Lung (tissue), 12 donors: ENCODE data around the gene TIE1. TPM values are rescaled to one million over a fixed set of nuclear protein-coding genes. Genes with fewer than 3 reads are reported as not detected.

ENCODE experiments used
- ATAC-seq: fragments of 200-7000 bp; cut with Tn5 transposase; one replicate; pipeline ENCODE4 v1.9.1; 2020; ENCODE audit warnings: moderate number of reproducible peaks; ENCODE audit not compliant: insufficient read depth, low FRiP score
- DNase-seq, 3 donors: peaks; one replicate each; pipeline ENCODE4 v3.0.0-alpha.2; 2013 to 2017
- H3K27ac ChIP-seq, 2 donors: one replicate each; pipeline ENCODE4 v1.5.1; 2013; ENCODE audit warnings: mild to moderate bottlenecking in 2 of 2, moderate library complexity in 2 of 2, control low read depth in 1 of 2, inconsistent platforms in 1 of 2, low read depth in 1 of 2, low read length in 1 of 2
- H3K27me3 ChIP-seq, 3 donors: one replicate each; pipeline ENCODE4 v1.5.1; 2013; ENCODE audit warnings: low read length in 2 of 3; ENCODE audit not compliant: control insufficient read depth in 3 of 3, insufficient read depth in 3 of 3
- H3K36me3 ChIP-seq, 4 donors: one replicate each; pipeline ENCODE4 v1.5.1; 2013; ENCODE audit warnings: low read length in 4 of 4, mild to moderate bottlenecking in 1 of 4, moderate library complexity in 1 of 4; ENCODE audit not compliant: control insufficient read depth in 4 of 4, insufficient read depth in 4 of 4
- H3K4me1 ChIP-seq, 5 donors: one replicate each; pipeline ENCODE4 v1.5.1; 2013; ENCODE audit warnings: low read length in 5 of 5, mild to moderate bottlenecking in 2 of 5, moderate library complexity in 1 of 5; ENCODE audit not compliant: control insufficient read depth in 5 of 5, insufficient read depth in 5 of 5
- H3K4me3 ChIP-seq: one replicate; pipeline ENCODE4 v1.5.1; 2013; ENCODE audit warnings: mild to moderate bottlenecking, control low read depth, moderate library complexity
- H3K9ac ChIP-seq, 2 donors: one replicate each; pipeline ENCODE4 v1.5.1; 2013; ENCODE audit warnings: low read length in 2 of 2, control low read depth in 1 of 2; ENCODE audit not compliant: insufficient read depth in 1 of 2
- H3K9me3 ChIP-seq, 4 donors: one replicate each; pipeline ENCODE4 v1.5.1; 2013; ENCODE audit warnings: low read length in 3 of 4, mild to moderate bottlenecking in 1 of 4, moderate library complexity in 1 of 4; ENCODE audit not compliant: control insufficient read depth in 4 of 4, insufficient read depth in 3 of 4
- WGBS, 2 donors: extraction: QIAGEN DNeasy Blood & Tissue Kit; methylation state at CpG; one replicate each; pipeline ENCODE4 v1.1.7; 2013; 5-methylcytosine and 5-hydroxymethylcytosine counted together
- polyA plus RNA-seq, 2 donors: library from polyadenylated mRNA; stranded (reverse); fragments of 200-250 nt; gene quantifications; one replicate each; pipeline ENCODE4 v1.2.1, GENCODE V29; 2013
- total RNA-seq, 2 donors: library from RNA; depleted of rRNA in 1 of 2; stranded (reverse); fragments of >200 nt in 1 of 2; gene quantifications; one replicate each; pipeline ENCODE4 v1.2.1, GENCODE V29; 2014 to 2021
- TF ChIP-seq, protein P1 (sequence below): IDR thresholded peaks from 2 replicates; pipeline ENCODE4 v1.5.1; 2012; ENCODE audit warnings: mild to moderate bottlenecking; ENCODE audit errors: control extremely low read depth, extremely low read depth
- donor health status: control.
- donor health status: control.
- donor health status: Bipolar disorder and iron deficiency.
- donor health status: healthy.
- donor health status: DM: yes; HTN: yes; CAD: no.

The TIE1 gene
- total and polyA plus RNA-seq, 4 donors, result 20.5 to 133 (median 42.1) TPM

- no peaks in the 10 kb centered on the region for H3K27me3 ChIP-seq
- H3K27ac ChIP-seq, result no peak overlapping the region
- H3K9ac ChIP-seq, result no peak overlapping the region
- DNase-seq, result no peak
- H3K9me3 ChIP-seq, result peaks cover 0 to 10% (median 1%) of the 10 kb centered on the region in 4 donors
- TF ChIP-seq, protein P1, sequence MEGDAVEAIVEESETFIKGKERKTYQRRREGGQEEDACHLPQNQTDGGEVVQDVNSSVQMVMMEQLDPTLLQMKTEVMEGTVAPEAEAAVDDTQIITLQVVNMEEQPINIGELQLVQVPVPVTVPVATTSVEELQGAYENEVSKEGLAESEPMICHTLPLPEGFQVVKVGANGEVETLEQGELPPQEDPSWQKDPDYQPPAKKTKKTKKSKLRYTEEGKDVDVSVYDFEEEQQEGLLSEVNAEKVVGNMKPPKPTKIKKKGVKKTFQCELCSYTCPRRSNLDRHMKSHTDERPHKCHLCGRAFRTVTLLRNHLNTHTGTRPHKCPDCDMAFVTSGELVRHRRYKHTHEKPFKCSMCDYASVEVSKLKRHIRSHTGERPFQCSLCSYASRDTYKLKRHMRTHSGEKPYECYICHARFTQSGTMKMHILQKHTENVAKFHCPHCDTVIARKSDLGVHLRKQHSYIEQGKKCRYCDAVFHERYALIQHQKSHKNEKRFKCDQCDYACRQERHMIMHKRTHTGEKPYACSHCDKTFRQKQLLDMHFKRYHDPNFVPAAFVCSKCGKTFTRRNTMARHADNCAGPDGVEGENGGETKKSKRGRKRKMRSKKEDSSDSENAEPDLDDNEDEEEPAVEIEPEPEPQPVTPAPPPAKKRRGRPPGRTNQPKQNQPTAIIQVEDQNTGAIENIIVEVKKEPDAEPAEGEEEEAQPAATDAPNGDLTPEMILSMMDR, result no peak
- 91 to 92% methylated on average over 5 of the region's 5 CpGs for whole genome bisulfite sequencing, 2 donors
- ATAC-seq, result no peak
- H3K36me3 ChIP-seq, result no peaks in the 10 kb centered on the region
- H3K4me1 ChIP-seq, result peaks cover 0 to 6% (median 0%) of the 10 kb centered on the region in 5 donors
- no peak overlapping the region for H3K4me3 ChIP-seq
Observed at GRCh38 chr1:43331688-43332087, 30.9 kb downstream of the TIE1 start.

DNA sequence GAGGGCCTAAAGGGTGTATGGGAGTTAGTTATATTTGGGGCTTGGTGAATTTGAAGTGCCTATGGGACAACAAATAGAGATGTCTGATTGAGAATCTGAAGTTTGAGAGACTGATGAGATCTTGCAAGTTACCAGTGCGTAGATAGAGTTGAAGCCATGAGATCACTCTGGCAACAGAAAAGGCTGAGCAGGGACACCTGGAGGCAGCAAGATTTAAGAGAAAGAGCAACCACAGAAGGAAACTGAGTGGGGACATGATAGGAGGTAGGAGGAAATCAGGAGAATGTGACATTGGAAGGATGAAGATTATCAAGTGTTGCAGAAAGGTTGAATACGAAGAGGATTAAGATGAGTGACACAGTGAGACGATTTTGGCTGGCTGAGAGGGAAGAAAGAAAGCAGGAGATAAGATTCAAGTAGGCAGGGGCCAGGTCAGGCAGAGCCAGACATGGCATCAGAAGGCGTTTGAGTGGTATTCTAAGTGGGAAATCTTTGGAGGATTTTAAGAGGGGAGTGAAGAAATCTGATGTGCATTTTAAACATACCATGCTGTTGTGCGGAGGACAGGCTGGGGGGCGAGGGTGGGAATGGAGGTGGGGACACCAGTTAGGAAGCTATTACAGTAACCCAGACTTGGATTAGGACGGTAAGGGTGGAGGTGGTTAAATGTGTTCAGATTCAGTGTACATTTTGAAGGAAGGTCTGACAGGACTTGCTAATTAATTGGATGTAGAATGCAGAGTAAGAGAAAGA lies 33.8 kb downstream of the TIE1 start:
- H3K4me1 ChIP-seq, result peaks cover 0 to 6% (median 0%) of the 10 kb centered on the region in 5 donors
- H3K27me3 ChIP-seq, result no peaks in the 10 kb centered on the region
- no peak for DNase-seq
- H3K4me3 ChIP-seq, result no peak overlapping the region
- TF ChIP-seq, protein P1, result no peak
- H3K9me3 ChIP-seq, result no peaks in the 10 kb centered on the region
- 70 to 75% methylated on average over 7 of the region's 7 CpGs for WGBS, 2 donors
- H3K36me3 ChIP-seq, result no peaks in the 10 kb centered on the region
- no peak overlapping the region for H3K9ac ChIP-seq
- no peak for ATAC-seq
- H3K27ac ChIP-seq, result no peak overlapping the region

GRCh38 chr1:43337588-43337987 lies 36.8 kb downstream of the TIE1 start, which contains the start of gene MPL:
Gene MPL, plus strand, starts transcription at chr1:43337818. Its CDS starts 31 bp downstream, at chr1:43337849.
- TF ChIP-seq, protein P1, result no peak
- H3K27ac ChIP-seq, result no peak within 1 kb of the TSS
- no peak within 1 kb of the TSS for H3K9ac ChIP-seq
- H3K9me3 ChIP-seq, result no peaks in the 10 kb centered on the region
- 35 to 65% methylated on average over 3 of the region's 3 CpGs for WGBS, 2 donors
- ATAC-seq, result no peak
- no peak for DNase-seq
- H3K4me3 ChIP-seq, result no peak within 1 kb of the TSS
- no peaks in the 10 kb centered on the region for H3K36me3 ChIP-seq
- no peaks in the 10 kb centered on the region for H3K4me1 ChIP-seq
- H3K27me3 ChIP-seq, result no peaks in the 10 kb centered on the region

DNA sequence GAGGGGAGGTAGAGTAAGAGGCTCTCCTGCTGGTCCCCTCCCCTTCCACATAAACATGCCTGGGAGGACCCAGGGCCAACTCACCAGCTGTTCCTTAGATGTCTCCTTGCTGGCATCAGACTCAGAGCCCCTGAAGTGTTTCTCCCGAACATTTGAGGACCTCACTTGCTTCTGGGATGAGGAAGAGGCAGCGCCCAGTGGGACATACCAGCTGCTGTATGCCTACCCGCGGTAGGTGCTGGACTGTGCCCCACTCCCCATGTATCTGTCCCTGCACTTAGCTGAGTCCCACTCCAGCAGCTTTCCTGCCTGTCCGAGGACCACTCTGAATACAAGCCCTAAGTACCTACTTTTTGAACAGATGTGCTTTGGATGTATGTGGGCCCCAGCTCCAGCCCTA lies 37.2 kb downstream of the TIE1 start:
- no peak overlapping the region for H3K4me3 ChIP-seq
- H3K9ac ChIP-seq, result no peak overlapping the region
- no peaks in the 10 kb centered on the region for H3K36me3 ChIP-seq
- no peaks in the 10 kb centered on the region for H3K4me1 ChIP-seq
- 48 to 71% methylated on average over 5 of the region's 5 CpGs for WGBS, 2 donors
- no peak overlapping the region for H3K27ac ChIP-seq
- TF ChIP-seq, protein P1, result no peak
- ATAC-seq, result no peak
- no peak for DNase-seq
- H3K9me3 ChIP-seq, result no peaks in the 10 kb centered on the region
- no peaks in the 10 kb centered on the region for H3K27me3 ChIP-seq
